ENCODE results near the gene PTPRD.

The PTPRD gene

DNA sequence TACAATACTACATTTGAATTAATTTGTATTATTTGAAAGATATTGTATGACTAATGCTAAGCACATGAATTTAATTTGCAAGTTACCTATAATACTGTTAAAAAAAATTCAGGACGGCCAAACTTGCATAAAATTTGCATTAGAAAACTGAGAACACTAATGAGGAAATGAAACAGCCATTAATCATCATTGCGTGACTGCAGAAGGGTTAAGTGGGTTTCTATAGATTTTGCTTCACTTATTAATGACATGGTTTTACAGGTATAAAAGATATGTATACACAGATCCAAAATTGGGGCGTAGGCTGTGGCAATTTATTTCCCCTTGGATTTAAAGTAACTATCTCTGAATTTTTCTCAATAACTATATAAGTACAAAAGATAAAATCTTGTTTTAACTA lies 882.6 kb downstream of the PTPRD start:
- DNase-seq: no peak

DNA sequence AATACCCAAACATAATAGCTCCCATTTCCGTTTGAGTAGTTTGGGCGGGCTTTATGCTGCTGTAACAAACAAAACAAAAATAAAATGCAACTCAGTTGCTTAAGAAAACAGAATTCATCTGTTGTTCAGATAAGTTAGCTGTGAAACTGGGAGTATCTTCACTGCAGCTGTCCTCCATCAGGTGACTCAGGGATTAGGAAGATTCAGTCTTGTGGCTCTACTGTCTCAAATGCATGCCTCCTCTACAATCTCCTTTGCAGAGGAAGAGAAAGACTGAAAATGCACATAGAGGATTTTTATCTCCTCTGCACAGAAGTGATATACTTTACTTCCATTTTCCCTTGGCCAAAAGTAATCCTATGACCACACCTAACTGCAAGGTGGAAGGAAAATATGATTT lies 883.7 kb downstream of the PTPRD start:
- DNase-seq: no peak

DNA sequence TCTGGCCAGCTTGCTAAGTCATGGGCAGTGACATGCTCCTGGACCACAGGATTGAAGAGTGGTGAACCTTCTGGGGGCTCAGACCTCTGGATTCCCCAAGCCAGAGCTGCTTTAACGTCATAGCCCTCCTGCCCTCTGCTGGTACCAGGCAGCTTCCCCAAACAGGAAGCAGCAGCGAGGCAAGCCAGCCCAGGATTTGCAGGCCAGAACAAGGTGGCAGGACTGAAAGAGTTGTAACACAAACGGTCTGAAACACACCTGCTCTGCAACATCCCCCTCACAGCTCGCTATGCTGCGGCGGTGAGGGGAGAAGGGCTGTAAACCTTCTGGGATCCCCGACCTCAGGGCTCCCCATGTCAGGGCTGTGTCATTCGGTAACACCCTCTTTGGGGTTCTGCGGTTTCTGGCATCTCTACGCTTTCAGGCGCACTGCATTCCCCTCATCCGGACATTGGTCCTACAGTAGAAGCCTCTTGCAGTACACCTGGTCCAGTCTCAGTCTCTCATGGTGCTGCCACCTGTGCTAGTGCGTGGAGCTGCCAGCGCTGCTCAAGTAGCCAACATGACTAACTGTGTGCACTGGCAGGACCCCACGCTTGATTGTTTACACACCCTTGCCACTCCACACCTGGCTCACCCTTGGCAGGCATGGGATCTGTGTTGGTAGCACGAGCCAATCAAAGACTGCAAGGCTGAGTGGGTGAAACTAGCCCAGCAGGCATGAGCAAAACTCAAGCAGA lies 893.3 kb downstream of the PTPRD start:
- no peak for DNase-seq

DNA sequence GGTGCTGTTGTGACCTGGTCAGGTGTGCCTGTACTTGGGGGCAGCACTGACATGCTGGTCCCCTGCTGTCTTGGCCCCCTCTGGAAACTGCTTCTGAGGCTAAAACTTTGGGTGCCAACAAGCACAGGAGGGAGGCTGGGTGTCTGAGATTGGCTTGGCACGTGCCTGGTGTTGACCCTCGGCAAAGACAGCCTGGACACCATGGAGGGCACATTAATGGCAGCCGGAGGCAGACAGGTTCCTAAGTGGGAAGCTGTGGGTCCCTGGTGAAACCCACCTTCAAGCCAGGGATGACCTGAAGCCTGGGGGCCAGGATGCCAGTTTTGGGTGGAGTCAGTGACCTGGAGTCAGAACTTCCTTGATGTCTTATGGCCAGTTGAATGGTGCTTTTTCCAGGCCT lies 894.1 kb downstream of the PTPRD start:
- DNase-seq: no peak

DNA sequence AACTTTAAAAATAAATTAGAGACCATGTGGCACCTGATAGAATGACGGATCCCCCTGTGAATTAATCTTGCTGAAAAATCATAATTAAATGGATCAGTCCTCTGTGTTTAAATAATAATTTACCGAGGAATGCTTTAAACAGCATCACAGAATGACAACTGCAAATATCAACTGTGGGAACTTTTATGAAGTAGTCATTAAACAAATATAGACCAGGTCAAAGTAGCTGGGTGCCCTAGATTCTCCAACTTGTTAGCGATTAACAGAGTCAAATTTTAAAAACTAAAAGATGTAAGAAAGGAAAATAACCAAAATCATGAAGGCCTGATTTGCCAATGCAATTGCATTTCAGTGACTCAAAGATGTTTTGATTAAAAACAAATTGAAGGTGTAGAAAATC lies 933.4 kb downstream of the PTPRD start:
- DNase-seq: no peak

DNA sequence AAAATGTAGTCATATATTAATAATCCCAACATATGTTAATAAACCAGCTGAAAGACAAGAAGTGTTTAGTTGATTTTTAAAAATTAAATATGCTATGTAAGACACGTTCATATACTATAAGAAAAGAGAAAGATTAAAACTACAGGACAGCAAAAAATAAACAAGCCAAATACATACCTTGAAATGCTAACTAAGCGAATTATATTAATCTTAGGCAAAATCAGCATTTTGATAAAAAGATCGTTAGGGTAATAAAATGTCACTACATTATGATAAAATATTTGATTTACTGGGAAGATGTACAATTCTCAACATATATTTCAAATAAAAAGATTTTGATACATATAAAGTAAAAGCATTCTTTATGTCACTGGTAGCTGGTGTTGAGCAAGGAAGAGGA lies 938.3 kb downstream of the PTPRD start:
- no peak for DNase-seq

DNA sequence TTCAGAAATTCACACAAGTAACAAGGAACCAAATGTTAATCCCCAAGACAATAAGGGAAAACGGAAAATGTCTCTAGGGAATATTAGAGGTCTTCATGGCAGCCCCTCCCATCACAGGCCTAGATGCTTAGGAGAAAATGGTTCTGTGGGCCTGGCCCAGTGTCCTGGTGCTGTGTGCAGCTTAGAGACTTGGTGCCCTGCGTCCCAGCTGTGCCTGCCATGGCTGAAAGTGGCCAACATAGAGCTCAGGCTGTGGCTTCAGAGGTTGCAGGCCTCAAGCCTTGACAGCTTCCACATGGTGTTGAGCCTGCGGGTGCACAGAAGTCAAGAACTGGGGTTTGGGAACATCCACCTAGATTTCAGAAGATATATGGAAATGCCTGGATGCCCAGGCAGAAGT lies 942.3 kb downstream of the PTPRD start:
- DNase-seq: no peak

DNA sequence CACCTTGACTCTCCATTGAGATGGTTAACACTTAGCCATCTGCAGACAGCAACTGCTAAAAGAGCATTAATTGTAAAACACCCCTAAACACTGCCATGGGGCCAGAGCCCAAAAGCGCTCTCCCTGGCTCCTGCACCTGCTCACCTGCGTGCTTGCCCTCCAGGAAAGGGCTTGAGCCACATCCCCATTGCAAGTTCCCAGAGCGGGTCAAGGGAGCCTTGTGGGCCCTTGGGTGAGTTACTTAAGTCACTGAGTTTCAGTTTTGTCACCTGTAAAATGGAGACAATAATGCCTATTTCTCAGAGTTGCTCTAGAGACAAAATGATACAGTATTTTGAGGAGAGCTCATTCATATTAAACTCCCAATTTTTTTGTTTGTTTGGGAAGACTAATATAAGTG lies 967.8 kb downstream of the PTPRD start:
- DNase-seq: no peak

DNA sequence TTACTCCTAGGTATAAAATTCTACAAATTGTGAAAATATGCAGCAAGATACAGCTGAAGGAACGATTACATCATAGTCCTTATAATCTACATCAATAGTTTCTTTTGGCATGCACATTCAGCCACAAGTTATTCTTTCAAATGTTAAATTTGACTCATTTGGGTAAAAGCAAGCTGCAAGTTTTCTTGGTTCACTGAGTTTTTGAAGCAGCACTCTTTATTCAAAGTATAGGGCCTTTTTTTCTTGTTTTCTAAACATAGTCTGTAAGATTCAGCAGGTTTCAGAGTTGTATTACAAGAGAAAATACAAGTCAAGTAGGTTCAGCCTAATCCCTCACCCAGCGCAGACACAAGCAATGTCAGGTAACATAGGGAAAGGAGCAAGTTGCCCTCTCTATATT lies 981.5 kb downstream of the PTPRD start:
- no peak for DNase-seq

DNA sequence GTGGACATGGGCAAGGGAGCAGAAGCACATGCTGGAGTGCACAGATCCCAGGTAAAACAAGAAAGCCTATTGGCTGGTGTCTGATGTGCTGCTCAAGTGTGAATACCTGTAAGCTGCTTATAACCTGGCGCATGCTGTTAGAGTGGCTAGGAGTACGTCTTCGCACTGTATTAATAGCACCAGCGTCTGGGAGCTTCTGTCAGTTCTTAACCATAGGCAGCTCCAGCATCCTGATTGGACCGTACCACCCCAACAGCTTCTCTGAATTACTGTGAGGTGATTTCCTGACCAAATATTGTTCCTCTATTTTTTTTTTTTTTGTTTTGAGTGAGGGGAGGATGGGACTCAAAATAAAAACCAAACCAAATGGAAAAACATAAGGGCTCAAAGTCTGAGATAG lies 987.6 kb downstream of the PTPRD start:
- DNase-seq: no peak

DNA sequence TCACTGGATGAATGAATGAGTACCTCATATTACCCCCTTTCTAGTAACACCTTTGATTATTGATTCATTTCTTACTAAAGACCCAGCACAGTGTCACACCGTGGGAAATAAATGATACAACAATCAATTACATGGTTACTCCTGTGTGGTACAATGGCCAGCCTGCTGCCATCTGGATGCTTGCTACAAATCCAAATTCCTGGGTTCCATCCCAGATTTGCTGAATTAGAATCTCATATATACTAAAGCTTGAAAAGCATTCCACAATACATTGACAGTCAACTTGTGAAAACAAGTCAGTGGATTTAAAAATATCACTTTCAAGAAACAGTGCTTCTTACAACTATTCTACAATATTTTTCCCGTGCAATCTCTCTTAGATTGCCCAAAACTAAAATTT lies 989.3 kb downstream of the PTPRD start:
- DNase-seq: no peak

DNA sequence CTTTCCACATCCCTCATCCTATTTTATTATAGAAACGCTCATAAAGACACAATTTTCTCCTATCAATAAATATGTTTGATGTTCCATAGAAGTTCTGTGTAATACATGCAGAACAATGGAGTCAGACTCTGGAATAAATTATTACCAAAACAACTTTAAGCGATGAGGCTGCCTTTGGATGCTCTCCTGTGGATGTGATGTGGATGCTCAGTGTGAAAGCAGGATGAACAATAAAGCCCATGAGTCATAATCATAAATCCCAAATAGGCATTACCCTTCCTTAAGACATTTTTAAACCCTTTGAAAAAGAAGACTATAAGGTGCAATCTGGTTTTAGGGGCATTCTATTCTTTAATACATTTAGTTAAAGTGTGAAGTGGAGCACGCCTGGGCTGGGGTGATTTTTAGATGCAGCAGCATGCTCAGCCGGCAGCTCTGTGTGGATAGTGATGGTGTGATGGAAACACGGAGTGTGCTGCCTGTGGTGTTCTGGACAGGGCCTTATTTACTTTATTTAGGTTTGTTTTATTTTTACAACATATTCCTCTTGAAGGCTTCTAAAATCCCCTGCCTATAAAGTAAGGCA lies 991.4 kb downstream of the PTPRD start:
- no peak for DNase-seq

DNA sequence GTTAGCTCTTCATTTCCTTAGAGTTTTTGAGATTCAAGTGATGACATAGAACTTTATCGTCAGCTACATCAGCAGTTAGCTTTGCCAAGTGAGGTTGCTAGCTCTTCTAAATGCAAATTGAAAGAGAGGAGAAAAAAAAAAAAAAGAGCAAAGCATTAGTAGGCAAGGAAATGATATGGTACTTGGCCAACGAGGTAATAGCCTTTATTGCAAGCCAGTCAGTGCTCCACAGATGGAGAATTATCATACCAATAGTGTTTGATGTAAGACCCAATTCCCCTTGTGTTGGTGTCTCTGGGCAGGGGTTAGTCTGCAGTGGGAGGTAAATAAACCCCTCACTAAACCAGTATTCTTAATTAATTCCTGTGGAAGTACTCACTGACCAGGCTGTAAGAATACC lies 992.1 kb downstream of the PTPRD start:
- no peak for DNase-seq

DNA sequence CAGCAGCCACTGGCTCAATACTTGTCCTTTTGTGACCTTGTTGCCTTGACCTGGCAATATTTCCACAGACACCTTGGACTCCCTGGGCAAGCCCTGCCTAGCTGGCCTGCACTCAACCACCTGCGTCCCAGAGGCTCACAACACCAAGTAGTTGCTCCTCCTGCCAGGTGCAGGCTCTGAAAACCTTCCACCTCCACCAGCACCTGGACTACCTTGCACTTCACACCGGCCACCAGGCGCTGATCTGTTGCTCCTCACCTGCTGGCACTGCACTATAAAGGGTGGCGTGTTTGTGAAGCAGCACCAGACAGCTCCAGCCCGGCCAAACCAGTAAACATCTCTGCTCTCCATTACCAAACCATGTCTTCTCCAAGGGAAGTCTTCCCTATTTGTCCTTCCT lies 997.7 kb downstream of the PTPRD start:
- no peak for DNase-seq

DNA sequence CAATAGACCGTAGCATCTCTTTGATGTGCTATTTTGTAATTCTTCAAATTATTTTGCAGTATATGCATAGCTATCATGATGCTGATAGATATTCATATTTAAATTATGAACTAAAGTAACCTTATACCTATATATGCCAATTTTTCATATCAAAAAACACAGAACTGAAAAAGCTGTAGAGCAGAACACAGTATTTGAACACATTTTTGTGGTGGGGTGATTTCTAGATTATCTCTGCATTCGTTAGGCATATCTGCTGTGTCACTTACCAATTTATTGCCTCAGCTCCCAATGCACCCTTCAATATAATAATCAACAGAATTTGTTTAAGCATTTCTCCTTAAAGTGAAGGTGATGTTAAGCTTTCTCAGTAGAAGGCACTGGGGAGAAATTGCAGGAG lies 998.2 kb downstream of the PTPRD start:
- DNase-seq: no peak

DNA sequence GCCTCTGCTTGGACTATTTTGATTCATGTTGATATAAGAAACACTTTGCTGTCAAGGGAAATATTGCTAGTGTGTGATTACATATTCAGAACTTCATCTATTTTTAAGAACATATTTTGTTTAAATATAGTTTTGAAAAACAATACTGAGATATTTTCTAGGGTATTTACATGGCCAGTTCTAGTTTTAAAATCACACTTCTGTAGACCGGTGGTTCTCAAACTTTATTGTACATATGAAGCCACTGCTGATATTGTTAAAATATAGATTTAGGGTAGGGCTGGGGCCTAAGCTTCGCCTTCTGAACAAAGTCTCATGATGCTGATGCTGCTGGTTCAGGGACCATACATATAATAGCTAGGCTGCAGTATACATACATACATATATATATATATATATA lies 1000.0 kb downstream of the PTPRD start:
- DNase-seq: no peak

DNA sequence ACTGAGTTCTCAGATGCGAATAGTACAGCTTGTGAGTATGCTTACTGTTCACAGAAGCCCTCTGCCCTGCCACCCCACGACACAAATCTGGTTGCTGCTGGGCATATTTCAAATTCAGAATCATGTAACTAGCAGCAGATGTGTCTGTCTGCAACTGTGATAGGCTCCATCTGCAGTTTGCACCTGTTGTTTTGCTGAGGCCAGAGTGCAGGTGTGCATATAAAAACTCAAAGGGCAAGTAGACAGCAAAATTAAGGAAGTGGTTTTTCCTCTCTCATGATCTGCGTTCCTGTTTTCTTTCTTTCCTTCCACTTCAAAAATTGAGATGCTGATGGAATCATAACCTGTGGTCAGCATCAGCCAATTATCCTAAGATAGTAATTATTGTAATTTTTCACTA lies 1000.5 kb downstream of the PTPRD start:
- no peak for DNase-seq

DNA sequence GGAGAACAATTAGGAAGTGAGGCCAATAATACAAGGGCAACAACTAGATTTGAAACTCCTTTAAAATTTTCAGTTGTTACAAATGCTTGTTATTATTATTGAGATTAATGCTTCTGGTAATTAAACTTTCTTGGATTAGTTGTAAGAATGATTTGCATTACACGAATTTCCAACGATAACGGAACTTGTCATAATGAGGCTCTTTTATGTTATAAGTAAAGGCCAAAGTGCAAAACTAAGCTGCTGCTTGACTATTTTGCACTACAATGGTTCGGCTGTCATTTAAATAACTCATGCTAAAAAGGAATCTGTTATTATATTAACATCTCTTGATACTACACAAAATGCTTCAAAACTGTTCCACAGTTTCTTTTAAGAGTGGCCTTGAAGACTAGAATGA lies 1007.1 kb downstream of the PTPRD start:
- DNase-seq: no peak

DNA sequence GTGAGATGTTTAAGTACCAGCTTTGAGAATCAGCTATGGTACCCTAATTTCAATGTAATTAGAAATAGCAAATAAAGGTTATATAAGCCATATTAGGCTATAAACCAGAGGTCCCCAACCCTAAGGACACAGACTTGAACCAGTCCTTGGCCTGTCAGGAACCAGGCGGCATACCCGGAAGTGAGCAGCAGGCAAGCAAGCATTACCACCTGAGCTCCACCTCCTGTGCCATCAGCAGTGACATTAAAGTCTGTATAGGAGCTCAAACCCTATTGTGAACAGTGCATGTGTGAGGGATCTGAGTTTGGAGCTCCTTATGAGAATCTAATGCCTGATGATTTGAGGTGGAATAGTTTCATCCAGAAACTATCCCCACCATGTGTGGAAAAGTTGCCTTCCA lies 1009.5 kb downstream of the PTPRD start:
- no peak for DNase-seq

DNA sequence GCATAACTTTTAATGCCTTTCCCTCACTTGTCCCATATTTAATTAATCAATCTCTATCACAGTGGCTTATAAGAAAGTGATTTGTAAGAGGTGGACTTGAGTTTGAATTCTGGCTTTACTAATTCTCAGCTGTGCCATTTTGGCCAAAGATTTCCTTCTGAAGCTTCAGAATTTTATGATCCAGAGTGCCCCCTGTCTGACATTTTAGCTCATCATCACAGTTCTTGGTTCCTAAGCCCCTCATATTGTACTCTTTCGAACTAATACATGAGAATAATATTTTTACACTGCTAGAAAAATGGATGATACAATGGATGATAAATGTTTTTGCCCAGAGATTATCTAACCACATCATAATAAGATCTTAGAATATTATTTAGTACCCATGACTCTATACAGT lies 1014.1 kb downstream of the PTPRD start:
- DNase-seq: no peak

DNA sequence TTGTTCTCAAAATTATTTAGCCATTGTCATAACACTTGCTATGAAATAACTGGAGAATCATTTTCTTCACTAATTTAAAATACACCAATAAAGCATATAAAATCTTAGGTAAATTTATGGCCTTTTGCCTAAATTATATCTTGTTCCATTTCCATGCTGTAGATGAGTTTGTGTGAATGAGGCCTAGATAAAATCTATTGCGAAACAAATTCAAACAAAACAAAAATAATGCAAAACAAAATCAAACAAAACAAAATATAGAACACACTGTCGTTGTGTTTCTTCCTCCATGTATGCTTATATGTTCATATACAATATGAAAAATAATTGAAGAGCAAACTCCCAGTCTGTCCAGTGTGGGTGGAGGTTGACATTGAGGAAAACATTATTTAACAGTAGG lies 1020.7 kb downstream of the PTPRD start:
- DNase-seq: no peak

DNA sequence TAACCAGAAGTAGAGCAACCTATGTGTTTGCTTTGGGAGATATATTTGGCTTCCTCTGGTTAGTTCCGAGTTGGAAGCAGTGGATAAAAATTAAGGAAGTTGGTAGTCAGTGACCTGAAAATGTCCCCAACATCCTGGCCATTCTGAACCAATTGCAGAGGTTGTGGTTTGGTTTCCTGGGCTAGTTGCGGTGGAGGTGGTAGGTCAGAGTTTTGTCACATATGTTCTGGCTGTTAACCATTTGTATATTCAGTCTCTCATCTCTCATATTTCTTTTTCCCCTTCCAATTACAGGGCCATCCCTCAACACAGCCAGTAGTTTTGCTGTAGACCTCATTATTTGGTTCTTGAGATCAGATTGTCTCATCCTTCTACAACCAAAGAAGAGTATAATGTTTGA lies 1026.9 kb downstream of the PTPRD start:
- DNase-seq: no peak

DNA sequence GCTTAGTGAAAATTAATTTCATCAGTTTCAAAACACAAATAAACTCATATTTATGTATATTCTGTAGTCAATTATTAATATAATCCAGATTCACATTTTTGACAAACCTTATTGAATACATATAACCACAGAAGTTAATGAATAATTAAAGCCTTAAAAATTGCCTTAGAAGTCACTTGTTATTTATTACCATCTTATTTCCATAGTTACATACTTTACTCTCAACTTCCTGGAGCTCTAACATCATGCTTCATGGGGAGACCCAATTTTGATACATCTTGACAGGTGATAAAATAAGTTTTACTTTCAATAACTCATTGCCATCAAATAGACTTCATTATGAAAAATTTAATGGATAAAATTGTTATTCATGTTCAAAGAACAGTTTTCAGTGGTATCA lies 1038.7 kb downstream of the PTPRD start:
- no peak for DNase-seq

DNA sequence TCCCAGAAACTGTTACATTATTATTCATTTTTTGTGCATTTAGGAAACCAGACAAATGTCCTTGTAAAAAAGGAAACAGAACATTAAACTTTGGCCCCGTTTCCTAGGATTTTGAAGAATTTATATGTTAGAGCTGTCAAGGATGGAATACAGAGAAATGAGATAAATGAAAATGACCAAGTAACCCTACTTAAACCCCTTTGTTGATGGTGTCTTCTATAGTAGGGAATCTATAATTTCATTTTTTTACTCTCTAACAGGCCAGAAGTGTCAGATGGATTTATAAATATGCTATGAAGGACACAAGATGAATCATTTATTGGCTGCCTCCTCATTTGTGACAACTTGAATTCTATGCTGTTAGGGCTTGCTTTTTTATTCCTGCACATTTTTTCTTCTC lies 1047.1 kb downstream of the PTPRD start:
- DNase-seq: no peak

DNA sequence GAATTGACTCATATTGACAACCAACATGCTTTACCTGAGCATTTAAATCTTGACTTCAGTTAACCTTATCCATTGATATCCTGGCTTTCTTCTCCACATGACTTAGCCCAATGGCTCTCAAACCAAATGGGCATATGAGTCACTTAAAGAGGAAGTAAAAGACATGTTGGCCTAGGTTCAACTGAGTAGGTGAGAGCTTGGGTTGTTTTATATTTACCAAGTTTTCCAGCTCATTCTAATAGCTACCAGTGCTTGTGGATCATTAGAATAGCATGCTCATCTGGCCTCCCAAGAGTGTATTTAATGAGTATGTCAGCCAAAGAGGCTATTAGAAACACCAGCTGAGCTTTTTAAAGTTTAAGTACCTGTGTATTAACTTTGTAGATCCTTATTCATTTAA lies 1049.0 kb downstream of the PTPRD start:
- no peak for DNase-seq
